Body of pancreas (tissue), 4 donors: ENCODE results near the gene RUNX2. TPM values are rescaled to one million over a fixed set of nuclear protein-coding genes. Genes with fewer than 3 reads are reported as not detected.

ENCODE experiments used
- ATAC-seq: fragments of 150-250 bp; one replicate; pipeline ENCODE4 v1.9.1; 2016
- DNase-seq, 4 donors: peaks; one replicate each; pipeline ENCODE4 v3.0.0-alpha.2; 2019
- H3K27ac ChIP-seq, 4 donors: fragments of 200-600 bp; sonication (generic); 1 replicate in 3 of 4; 2 replicates in 1 of 4; pipeline versions ENCODE4 v1.5.1 to v1.6.1; 2016 to 2019; ENCODE audit warnings: mild to moderate bottlenecking in 1 of 4, mixed read lengths in 1 of 4, moderate library complexity in 1 of 4
- H3K27me3 ChIP-seq, 2 donors: fragments of 200-600 bp; sonication (generic); one replicate each; pipeline ENCODE4 v1.6.0; 2016; ENCODE audit warnings: mild to moderate bottlenecking in 1 of 2
- H3K36me3 ChIP-seq, 2 donors: fragments of 200-600 bp; sonication (generic); replicated peaks in 1 of 2; 2 replicates each; pipeline ENCODE4 v1.5.1; 2016; ENCODE audit warnings: low read depth in 2 of 2; ENCODE audit not compliant: insufficient read depth in 1 of 2
- H3K4me1 ChIP-seq: fragments of 200-600 bp; sonication (generic); one replicate; pipeline ENCODE4 v1.6.0; 2016
- H3K4me3 ChIP-seq, 2 donors: fragments of 200-600 bp; sonication (generic); 1 replicate in 1 of 2; 2 replicates in 1 of 2; pipeline ENCODE4 v1.5.1; 2016 to 2019
- H3K9me3 ChIP-seq, 3 donors: fragments of 200-600 bp; sonication (generic); 1 replicate in 2 of 3; 2 replicates in 1 of 3; pipeline ENCODE4 v1.5.1; 2016
- CTCF ChIP-seq, 7 experiments: fragments of 450-650 bp in 4 of 7; fragments of 200-600 bp in 3 of 7; sonication (generic) in 3 of 7; IDR thresholded peaks; one replicate each; pipeline ENCODE4 v1.5.1; 2016 to 2019; ENCODE audit warnings: antibody characterized with exemption in 7 of 7
- POLR2A ChIP-seq, 3 donors: fragments of 450-650 bp; IDR thresholded peaks; one replicate each; pipeline ENCODE4 v1.6.1; 2016; ENCODE audit warnings: antibody characterized with exemption in 3 of 3, mild to moderate bottlenecking in 2 of 3
- WGBS, 2 donors: methylation state at CpG; one replicate each; pipeline ENCODE4 v1.1.5; 2017; 5-methylcytosine and 5-hydroxymethylcytosine counted together
- intact Hi-C: fragments of 100-400 bp; cut with DNase I; formaldehyde crosslinking; loops from one replicate; pipeline ENCODE4 v1.15.1; 2023
- total RNA-seq, 2 donors: library from RNA; depleted of rRNA; stranded (reverse); fragments of >200 nt; gene quantifications; one replicate each; pipeline ENCODE4 v1.1.0, GENCODE V29; 2016

The RUNX2 gene
- total RNA-seq, 2 donors from 2014 or later: 0.33 to 1.0 TPM

GRCh38 chr6:45382391-45382790 lies 54.3 kb downstream of the RUNX2 start:
- Histone ChIP-seq H3K4me1 (peaks cover 6% of the 10 kb centered on the region), H3K9me3 (no peaks in the 10 kb centered on the region)
- intact Hi-C loops: no loop called here

GRCh38 chr6:45386501-45386900 lies 58.4 kb downstream of the RUNX2 start:
- Histone ChIP-seq H3K4me1 (no peaks in the 10 kb centered on the region), H3K27me3 (no peaks in the 10 kb centered on the region), H3K36me3 (no peaks in the 10 kb centered on the region), H3K9me3 (no peaks in the 10 kb centered on the region), H3K27ac (no peak overlapping the region), H3K4me3 (no peak overlapping the region)
- no peak for DNase-seq
- no peak for ATAC-seq
- intact Hi-C loops: no loop called here
- no peak for TF ChIP-seq CTCF (IDR thresholded peaks at IDR 0.05)
- TF ChIP-seq POLR2A (IDR thresholded peaks at IDR 0.05): no peak
- WGBS, 2 donors: 64 to 75% methylated on average over 3 of the region's 3 CpGs

More at GRCh38 chr6:45382391-45382790, 54.3 kb downstream of the RUNX2 start:
- no peak for TF ChIP-seq POLR2A (IDR thresholded peaks at IDR 0.05)
- no peak for TF ChIP-seq CTCF (IDR thresholded peaks at IDR 0.05)
- Histone ChIP-seq H3K27ac (no peak overlapping the region), H3K36me3 (no peaks in the 10 kb centered on the region), H3K27me3 (no peaks in the 10 kb centered on the region), H3K4me3 (no peak overlapping the region)
- ATAC-seq (no peak), DNase-seq (no peak)
- WGBS, 2 donors: 78 to 81% methylated on average over 2 of the region's 2 CpGs

- H3K27ac ChIP-seq: no peak overlapping the region
- H3K27me3 ChIP-seq: no peaks in the 10 kb centered on the region
- no peaks in the 10 kb centered on the region for H3K4me1 ChIP-seq
- H3K9me3 ChIP-seq: no peaks in the 10 kb centered on the region
- H3K4me3 ChIP-seq: no peak overlapping the region
- TF ChIP-seq POLR2A (IDR thresholded peaks at IDR 0.05) (no peak), CTCF (IDR thresholded peaks at IDR 0.05) (no peak)
- intact Hi-C loops: no loop called here
- WGBS, 2 donors: 85 to 89% methylated on average over 5 of the region's 5 CpGs
- DNase-seq (no peak), ATAC-seq (no peak)
- no peaks in the 10 kb centered on the region for H3K36me3 ChIP-seq
Measured at GRCh38 chr6:45387236-45387635, 59.1 kb downstream of the RUNX2 start.

GRCh38 chr6:45388328-45388727 lies 60.2 kb downstream of the RUNX2 start:
- DNase-seq: no peak
- no peak for ATAC-seq

More at GRCh38 chr6:45388328-45388727, 60.2 kb downstream of the RUNX2 start:
- Histone ChIP-seq H3K4me3 (no peak overlapping the region), H3K27me3 (no peaks in the 10 kb centered on the region), H3K9me3 (no peaks in the 10 kb centered on the region), H3K27ac (no peak overlapping the region), H3K36me3 (no peaks in the 10 kb centered on the region), H3K4me1 (no peaks in the 10 kb centered on the region)
- intact Hi-C loops: no loop called here
- WGBS, 2 donors: 25 to 48% methylated on average over 3 of the region's 3 CpGs
- no peak for TF ChIP-seq POLR2A (IDR thresholded peaks at IDR 0.05)
- TF ChIP-seq CTCF (IDR thresholded peaks at IDR 0.05): no peak
